Fibroblast of lung (primary cell): ENCODE measurements around the gene IGFBP1. TPM values are rescaled to one million over a fixed set of nuclear protein-coding genes. Genes with fewer than 3 reads are reported as not detected.
"Not testable (repeated sequence)": the region's sequence is repeated elsewhere in the genome, so short reads cannot be mapped to it uniquely, and the experiment has no call there.

Source experiments
- DNase-seq, 2 donors: peaks; one replicate each; pipeline versions ENCODE4 v3.0.0 to v3.0.0-alpha.2; 2010; ENCODE audit warnings: low read depth in 2 of 2
- H2AFZ ChIP-seq: 2 replicates; pipeline ENCODE4 v1.5.1; 2012; ENCODE audit warnings: low read length, control low read depth, inconsistent platforms
- H3K27ac ChIP-seq: 2 replicates; pipeline ENCODE4 v1.5.1; 2011; ENCODE audit warnings: low read length, control low read depth; ENCODE audit not compliant: insufficient read depth
- H3K27me3 ChIP-seq: 2 replicates; pipeline ENCODE4 v1.5.1; 2011; ENCODE audit warnings: mild to moderate bottlenecking, low read length; ENCODE audit not compliant: control insufficient read depth, insufficient read depth
- H3K36me3 ChIP-seq: 2 replicates; pipeline ENCODE4 v1.5.1; 2011; ENCODE audit warnings: low read length; ENCODE audit not compliant: control insufficient read depth, insufficient read depth
- H3K4me1 ChIP-seq: 2 replicates; pipeline ENCODE4 v1.5.1; 2011; ENCODE audit warnings: low read length; ENCODE audit not compliant: control insufficient read depth, insufficient read depth; ENCODE audit errors: extremely low read depth
- H3K4me2 ChIP-seq: 2 replicates; pipeline ENCODE4 v1.5.1; 2011; ENCODE audit warnings: low read length, control low read depth; ENCODE audit not compliant: insufficient read depth; ENCODE audit errors: extremely low read depth
- H3K4me3 ChIP-seq, 4 experiments: fragments of 200-600 bp in 1 of 4; sonication (generic) in 1 of 4; replicated peaks in 1 of 4; 2 replicates each; pipeline ENCODE4 v1.5.1; 2011 to 2016; ENCODE audit warnings: low read length in 4 of 4, low read depth in 3 of 4, mild to moderate bottlenecking in 3 of 4, control low read depth in 2 of 4, inconsistent platforms in 1 of 4, mixed read lengths in 1 of 4; ENCODE audit not compliant: insufficient read depth in 1 of 4; ENCODE audit errors: control extremely low read depth in 1 of 4
- H3K79me2 ChIP-seq: 2 replicates; pipeline ENCODE4 v1.5.1; 2012; ENCODE audit warnings: mild to moderate bottlenecking, low read length, inconsistent platforms; ENCODE audit not compliant: control insufficient read depth, insufficient read depth
- H3K9ac ChIP-seq: 2 replicates; pipeline ENCODE4 v1.5.1; 2011; ENCODE audit warnings: mild to moderate bottlenecking, low read length, control low read depth; ENCODE audit not compliant: insufficient read depth
- H3K9me3 ChIP-seq: 2 replicates; pipeline ENCODE4 v1.5.1; 2012; ENCODE audit warnings: low read depth, low read length; ENCODE audit not compliant: control insufficient read depth, insufficient read depth
- H4K20me1 ChIP-seq: 2 replicates; pipeline ENCODE4 v1.5.1; 2011; ENCODE audit warnings: low read length; ENCODE audit not compliant: control insufficient read depth, insufficient read depth; ENCODE audit errors: extremely low read depth
- EZH2 ChIP-seq: IDR thresholded peaks from 2 replicates; pipeline ENCODE4 v1.5.1; 2012; ENCODE audit warnings: low read length, control low read depth, mild to moderate bottlenecking; ENCODE audit errors: missing control alignments
- polyA plus RNA-seq, 2 donors: library from polyadenylated mRNA; depleted of rRNA in 1 of 2; stranded (reverse) in 1 of 2; unstranded in 1 of 2; fragments of >200 nt; gene quantifications; 2 replicates each; pipeline ENCODE4 v1.2.1, GENCODE V29; 2011 to 2012; ENCODE audit warnings: missing spikeins in 1 of 2
- total RNA-seq: library from RNA; depleted of rRNA; stranded (reverse); fragments of >200 nt; gene quantifications from 2 replicates; pipeline ENCODE4 v1.2.1, GENCODE V29; 2014
- TF ChIP-seq, protein P1 (sequence below), 2 donors: IDR thresholded peaks in 1 of 2; conservative IDR thresholded peaks in 1 of 2; 1 replicate in 1 of 2; 2 replicates in 1 of 2; pipeline ENCODE4 v1.5.1; 2011 to 2012; ENCODE audit warnings: low read length in 2 of 2, control low read depth in 1 of 2, inconsistent platforms in 1 of 2, low read depth in 1 of 2, mild to moderate bottlenecking in 1 of 2

Gene IGFBP1
- total and polyA plus RNA-seq, 2 donors (not counting 1 experiment from before 2014, with no cell fraction given): not detected

DNA sequence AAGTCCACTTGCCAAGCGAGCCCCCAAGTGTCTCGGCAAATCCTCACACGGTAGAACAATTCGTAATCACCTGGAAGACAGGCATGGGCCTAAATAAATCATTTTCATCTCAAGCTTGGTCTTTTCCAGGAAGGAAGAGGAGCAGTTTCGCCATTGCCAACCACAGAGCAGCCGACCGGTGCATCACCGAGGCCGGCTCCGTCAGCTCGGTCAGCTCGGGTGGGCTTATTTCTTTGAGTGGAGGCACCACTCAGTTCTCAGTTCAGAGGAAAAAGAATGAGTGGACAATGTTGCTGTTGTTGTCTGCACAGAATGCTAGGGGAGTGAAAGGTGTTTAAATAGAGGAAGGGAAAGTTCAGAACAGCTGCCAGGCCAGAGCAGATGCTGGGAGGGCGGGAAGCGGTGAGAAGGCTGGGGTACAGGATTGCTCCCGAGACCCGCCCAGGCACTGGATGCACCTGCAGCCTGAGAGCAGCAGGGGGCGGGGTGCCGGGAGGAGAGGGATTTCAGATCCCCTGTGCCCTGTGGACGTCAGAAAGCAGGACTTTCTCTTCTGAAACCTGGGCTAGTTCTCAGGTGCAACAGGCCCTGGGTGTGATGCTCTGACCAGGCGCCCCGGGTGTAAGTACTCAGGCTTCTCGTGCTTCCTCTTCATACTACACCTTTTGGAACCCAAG, 50.5 kb downstream of the IGFBP1 start:
- Histone ChIP-seq H3K36me3 (no peaks in the 10 kb centered on the region), H3K27ac (no peak overlapping the region), H3K4me3 (no peak overlapping the region), H3K4me2 (no peak overlapping the region), H4K20me1 (no peaks in the 10 kb centered on the region), H3K27me3 (no peaks in the 10 kb centered on the region), H2AFZ (no peak overlapping the region), H3K9me3 (no peaks in the 10 kb centered on the region), H3K4me1 (no peaks in the 10 kb centered on the region), H3K9ac (no peak overlapping the region), H3K79me2 (no peaks in the 10 kb centered on the region)
- TF ChIP-seq EZH2: no peak
- TF ChIP-seq, protein P1, sequence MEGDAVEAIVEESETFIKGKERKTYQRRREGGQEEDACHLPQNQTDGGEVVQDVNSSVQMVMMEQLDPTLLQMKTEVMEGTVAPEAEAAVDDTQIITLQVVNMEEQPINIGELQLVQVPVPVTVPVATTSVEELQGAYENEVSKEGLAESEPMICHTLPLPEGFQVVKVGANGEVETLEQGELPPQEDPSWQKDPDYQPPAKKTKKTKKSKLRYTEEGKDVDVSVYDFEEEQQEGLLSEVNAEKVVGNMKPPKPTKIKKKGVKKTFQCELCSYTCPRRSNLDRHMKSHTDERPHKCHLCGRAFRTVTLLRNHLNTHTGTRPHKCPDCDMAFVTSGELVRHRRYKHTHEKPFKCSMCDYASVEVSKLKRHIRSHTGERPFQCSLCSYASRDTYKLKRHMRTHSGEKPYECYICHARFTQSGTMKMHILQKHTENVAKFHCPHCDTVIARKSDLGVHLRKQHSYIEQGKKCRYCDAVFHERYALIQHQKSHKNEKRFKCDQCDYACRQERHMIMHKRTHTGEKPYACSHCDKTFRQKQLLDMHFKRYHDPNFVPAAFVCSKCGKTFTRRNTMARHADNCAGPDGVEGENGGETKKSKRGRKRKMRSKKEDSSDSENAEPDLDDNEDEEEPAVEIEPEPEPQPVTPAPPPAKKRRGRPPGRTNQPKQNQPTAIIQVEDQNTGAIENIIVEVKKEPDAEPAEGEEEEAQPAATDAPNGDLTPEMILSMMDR (conservative IDR thresholded peaks at IDR 0.05 in 1 of 2, IDR thresholded peaks at IDR 0.05 in 1 of 2; ENCODE audit: low read depth in 1 of 2, low read length in 2 of 2): no peak
- DNase-seq: no peak

DNA sequence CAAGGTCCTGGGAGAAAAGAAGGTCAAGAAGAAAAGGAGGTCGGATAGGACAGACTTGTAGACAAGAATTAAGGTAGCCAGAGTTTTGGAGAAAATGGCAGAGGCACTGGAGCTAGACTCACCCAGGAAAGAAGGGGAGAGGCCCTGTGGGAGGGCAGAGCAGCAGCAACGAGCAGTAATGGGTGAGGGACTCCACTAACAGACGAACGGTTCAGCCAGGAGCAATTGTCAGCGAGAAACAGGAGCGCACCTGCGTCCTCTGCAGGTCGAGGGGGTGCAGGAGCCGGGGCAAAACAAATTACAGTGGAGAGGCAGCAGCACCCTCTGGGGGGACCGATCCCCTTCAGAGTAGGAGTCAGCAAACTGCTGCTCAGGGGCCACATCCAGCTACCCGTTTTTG, 51.3 kb downstream of the IGFBP1 start:
- no peaks in the 10 kb centered on the region for H3K79me2 ChIP-seq
- no peak overlapping the region for H3K9ac ChIP-seq
- no peak overlapping the region for H2AFZ ChIP-seq
- no peak overlapping the region for H3K4me2 ChIP-seq
- DNase-seq: no peak
- H3K4me1 ChIP-seq: no peaks in the 10 kb centered on the region
- H4K20me1 ChIP-seq: no peaks in the 10 kb centered on the region
- H3K9me3 ChIP-seq: no peaks in the 10 kb centered on the region
- H3K36me3 ChIP-seq: no peaks in the 10 kb centered on the region
- no peak overlapping the region for H3K4me3 ChIP-seq
- TF ChIP-seq EZH2: no peak
- TF ChIP-seq, protein P1 (conservative IDR thresholded peaks at IDR 0.05 in 1 of 2, IDR thresholded peaks at IDR 0.05 in 1 of 2; ENCODE audit: low read depth in 1 of 2, low read length in 2 of 2): no peak
- H3K27ac ChIP-seq: no peak overlapping the region
- H3K27me3 ChIP-seq: no peaks in the 10 kb centered on the region

DNA sequence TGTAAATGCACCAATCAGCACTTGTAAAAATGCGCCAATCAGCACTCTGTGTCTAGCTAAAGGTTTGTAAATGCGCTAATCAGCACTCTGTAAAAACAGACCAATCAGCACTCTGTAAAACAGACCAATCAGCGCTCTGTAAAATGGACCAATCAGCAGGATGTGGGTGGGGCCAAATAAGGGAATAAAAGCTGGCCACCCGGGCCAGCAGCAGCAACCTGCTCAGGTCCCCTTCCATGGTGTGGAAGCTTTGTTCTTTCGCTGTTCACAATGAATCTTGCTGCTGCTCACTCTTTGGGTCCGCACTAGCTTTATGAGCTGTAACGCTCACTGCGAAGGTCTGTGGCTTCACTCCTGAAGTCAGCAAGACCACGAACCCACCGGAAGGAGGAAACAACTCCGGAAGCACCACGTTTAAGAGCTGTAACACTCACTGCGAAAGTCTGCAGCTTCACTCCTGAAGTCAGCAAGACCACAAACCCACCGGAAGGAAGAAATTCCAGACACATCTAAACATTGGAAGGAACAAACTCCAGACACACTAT, 52.0 kb downstream of the IGFBP1 start:
- not testable (repeated sequence) for H2AFZ ChIP-seq, H3K9ac ChIP-seq, DNase-seq

More for the DNA sequence above, 52.0 kb downstream of the IGFBP1 start:
- H3K36me3 ChIP-seq, H3K4me1 ChIP-seq, H3K4me2 ChIP-seq, H4K20me1 ChIP-seq, H3K79me2 ChIP-seq, H3K27me3 ChIP-seq, H3K9me3 ChIP-seq, H3K4me3 ChIP-seq, H3K27ac ChIP-seq: not testable (repeated sequence)
